ENCODE data around the gene DLGAP1.

- TF ChIP-seq POLR2A (IDR thresholded peaks at IDR 0.05) = no peak
- TF ChIP-seq CTCF (IDR thresholded peaks at IDR 0.05) = no peak
These were observed 419.6 kb downstream of the DLGAP1 start for GRCh38 chr18:4035521-4035920.

Measured in testis (tissue), 2 donors.